ENCODE data around the gene ANKMY1.

The ANKMY1 gene

GRCh38 chr2:240435948-240436682 is 121.7 kb downstream of the ANKMY1 start:
- Histone ChIP-seq H3K27ac (ENCODE audit: low read length) (no peak overlapping the region), H3K9ac (ENCODE audit: low read length) (peak overlapping the region; percentile 27)

GRCh38 chr2:240435457-240435947 is 122.3 kb downstream of the ANKMY1 start, which contains the start of gene GPC1:
Gene GPC1 (plus strand): TSS chr2:240435663. CDS start chr2:240435919, 256 bp downstream.
- Histone ChIP-seq H3K27me3 (ENCODE audit: control insufficient read depth, insufficient read depth, low read length) (peaks cover 27% of the 10 kb centered on the region), H3K9me3 (ENCODE audit: control insufficient read depth, low read depth, low read length) (no peaks in the 10 kb centered on the region), H3K4me1 (ENCODE audit: control insufficient read depth, low read depth, low read length) (peaks cover 3% of the 10 kb centered on the region), H3K9ac (ENCODE audit: low read length) (peak within 1 kb of the TSS; percentile 36), H3K36me3 (ENCODE audit: control insufficient read depth, low read depth, low read length) (no peaks in the 10 kb centered on the region), H3K27ac (ENCODE audit: low read length) (no peak within 1 kb of the TSS), H3K4me3 (ENCODE audit: low read length) (peak within 1 kb of the TSS; percentile 78)

More at GRCh38 chr2:240435948-240436682, 121.7 kb downstream of the ANKMY1 start:
- no peaks in the 10 kb centered on the region for H3K36me3 ChIP-seq (ENCODE audit: control insufficient read depth, low read depth, low read length)
- peaks cover 27% of the 10 kb centered on the region for H3K27me3 ChIP-seq (ENCODE audit: control insufficient read depth, insufficient read depth, low read length)
- H3K4me1 ChIP-seq (ENCODE audit: control insufficient read depth, low read depth, low read length), result peaks cover 3% of the 10 kb centered on the region
- peak overlapping the region; percentile 55 for H3K4me3 ChIP-seq (ENCODE audit: low read length)
- no peaks in the 10 kb centered on the region for H3K9me3 ChIP-seq (ENCODE audit: control insufficient read depth, low read depth, low read length)

DNA sequence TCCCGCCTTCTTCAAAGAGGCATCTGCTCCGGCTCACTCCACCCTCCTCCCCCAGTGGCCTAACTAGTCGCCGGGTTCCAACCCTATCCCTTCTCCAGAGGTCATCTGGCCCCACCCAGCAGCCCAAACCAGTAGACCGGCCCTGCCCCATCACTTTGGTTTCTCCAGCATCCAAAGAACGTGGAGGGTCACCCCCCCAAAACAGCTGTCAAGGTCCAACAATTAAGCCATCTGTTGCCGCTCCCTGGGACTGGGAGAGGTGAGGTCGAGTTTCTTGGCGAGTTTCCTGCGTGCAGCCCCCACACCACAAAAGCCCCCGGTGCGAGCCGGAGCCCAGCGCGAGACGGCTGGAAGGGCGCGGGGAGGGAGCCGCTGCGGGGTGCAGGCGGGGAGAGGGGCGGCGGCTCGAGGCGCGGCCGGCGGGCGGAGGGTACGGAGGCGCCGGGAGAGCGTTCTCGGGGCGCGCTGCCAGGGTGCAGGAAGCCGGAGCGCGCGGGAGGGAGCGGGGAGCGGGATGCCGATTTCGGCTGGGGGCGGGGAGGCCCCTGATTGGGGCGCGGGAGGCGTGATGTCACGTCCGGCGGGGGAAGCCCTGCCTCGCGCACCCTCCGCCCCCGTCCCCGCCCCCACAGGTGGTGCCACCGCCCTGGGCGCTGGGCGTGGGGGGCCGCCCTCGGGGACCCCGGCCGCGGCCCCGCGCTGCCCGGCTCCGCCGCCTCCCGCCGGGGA is 122.9 kb downstream of the ANKMY1 start:
- Histone ChIP-seq H3K36me3 (ENCODE audit: control insufficient read depth, low read depth, low read length) (no peaks in the 10 kb centered on the region), H3K27me3 (ENCODE audit: control insufficient read depth, insufficient read depth, low read length) (peaks cover 27% of the 10 kb centered on the region), H3K4me3 (ENCODE audit: low read length) (peak overlapping the region; percentile 78), H3K27ac (ENCODE audit: low read length) (no peak overlapping the region), H3K9ac (ENCODE audit: low read length) (peak overlapping the region; percentile 36), H3K4me1 (ENCODE audit: control insufficient read depth, low read depth, low read length) (peaks cover 3% of the 10 kb centered on the region), H3K9me3 (ENCODE audit: control insufficient read depth, low read depth, low read length) (no peaks in the 10 kb centered on the region)

- Histone ChIP-seq H3K27me3 (ENCODE audit: control insufficient read depth, insufficient read depth, low read length) (peaks cover 27% of the 10 kb centered on the region), H3K36me3 (ENCODE audit: control insufficient read depth, low read depth, low read length) (no peaks in the 10 kb centered on the region), H3K4me1 (ENCODE audit: control insufficient read depth, low read depth, low read length) (peaks cover 3% of the 10 kb centered on the region), H3K9ac (ENCODE audit: low read length) (no peak overlapping the region), H3K27ac (ENCODE audit: low read length) (no peak overlapping the region), H3K9me3 (ENCODE audit: control insufficient read depth, low read depth, low read length) (no peaks in the 10 kb centered on the region), H3K4me3 (ENCODE audit: low read length) (peak overlapping the region; percentile 78)
These were observed 123.6 kb downstream of the ANKMY1 start for GRCh38 chr2:240433973-240434727.

GRCh38 chr2:240432820-240433801 is 124.7 kb downstream of the ANKMY1 start:
- no peak overlapping the region for H3K4me3 ChIP-seq (ENCODE audit: low read length)
- no peak overlapping the region for H3K9ac ChIP-seq (ENCODE audit: low read length)
- no peaks in the 10 kb centered on the region for H3K36me3 ChIP-seq (ENCODE audit: control insufficient read depth, low read depth, low read length)
- H3K27ac ChIP-seq (ENCODE audit: low read length), result no peak overlapping the region
- peaks cover 26% of the 10 kb centered on the region for H3K27me3 ChIP-seq (ENCODE audit: control insufficient read depth, insufficient read depth, low read length)
- H3K9me3 ChIP-seq (ENCODE audit: control insufficient read depth, low read depth, low read length), result no peaks in the 10 kb centered on the region
- H3K4me1 ChIP-seq (ENCODE audit: control insufficient read depth, low read depth, low read length), result peaks cover 3% of the 10 kb centered on the region

DNA sequence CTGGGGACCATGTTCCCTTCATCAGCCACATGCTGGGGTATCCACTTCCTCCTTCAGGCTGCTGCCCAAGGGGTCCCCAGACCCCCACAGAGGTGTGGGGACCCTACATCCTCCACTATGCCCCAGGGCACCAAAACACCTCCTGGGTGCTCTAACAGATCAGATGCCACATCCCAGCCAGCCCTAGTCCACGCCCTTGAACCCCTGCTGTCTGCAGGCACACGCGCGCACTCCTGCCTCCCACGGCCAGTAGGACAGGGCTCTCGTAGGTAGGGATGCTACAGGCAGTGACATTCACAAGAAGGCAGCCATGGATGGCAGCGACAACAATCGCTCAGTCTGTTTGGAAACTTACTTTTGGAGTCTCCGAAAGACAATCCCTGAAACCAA is 125.4 kb downstream of the ANKMY1 start:
- no peak overlapping the region for H3K9ac ChIP-seq (ENCODE audit: low read length)
- peaks cover 19% of the 10 kb centered on the region for H3K27me3 ChIP-seq (ENCODE audit: control insufficient read depth, insufficient read depth, low read length)
- H3K9me3 ChIP-seq (ENCODE audit: control insufficient read depth, low read depth, low read length), result no peaks in the 10 kb centered on the region
- no peaks in the 10 kb centered on the region for H3K36me3 ChIP-seq (ENCODE audit: control insufficient read depth, low read depth, low read length)
- no peak overlapping the region for H3K4me3 ChIP-seq (ENCODE audit: low read length)
- H3K27ac ChIP-seq (ENCODE audit: low read length), result no peak overlapping the region
- peaks cover 3% of the 10 kb centered on the region for H3K4me1 ChIP-seq (ENCODE audit: control insufficient read depth, low read depth, low read length)

DNA sequence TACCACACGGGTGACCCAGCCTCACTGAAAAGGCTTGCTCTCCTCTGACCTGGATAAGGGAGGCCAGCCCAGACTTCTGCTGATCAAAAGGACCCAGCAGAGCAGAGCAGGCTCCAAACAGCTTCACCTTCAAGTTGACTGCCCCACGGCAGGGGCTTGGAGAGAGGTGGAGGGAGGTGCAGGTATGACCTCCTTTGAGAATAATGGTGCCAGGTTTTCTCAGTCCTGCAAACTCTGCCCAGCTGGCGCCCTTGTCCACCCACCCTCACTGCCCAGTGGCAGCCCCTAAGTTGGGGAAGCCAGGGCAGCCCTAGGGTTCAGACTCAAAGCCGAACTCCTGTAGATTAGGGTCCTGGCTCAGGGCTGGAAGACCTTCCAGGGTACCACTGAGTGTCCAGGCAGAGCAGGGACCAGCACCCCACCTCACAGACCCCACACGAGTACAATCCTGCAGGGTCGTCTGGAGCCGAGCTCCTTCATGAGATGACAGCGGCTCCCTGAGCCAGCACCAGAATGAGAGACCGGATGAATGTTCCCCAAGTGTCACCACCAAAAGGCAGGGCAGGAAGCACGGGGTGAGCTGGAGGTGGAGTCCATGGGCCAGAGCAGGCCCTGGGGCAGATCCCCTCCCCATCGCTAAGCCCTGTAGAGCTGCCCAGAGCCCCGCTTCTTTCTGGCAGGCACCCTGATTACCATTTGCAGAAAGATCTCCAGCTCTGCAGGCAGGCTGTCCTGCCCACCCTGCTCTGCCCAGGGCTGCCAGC is 125.9 kb downstream of the ANKMY1 start:
- Histone ChIP-seq H3K9me3 (ENCODE audit: control insufficient read depth, low read depth, low read length) (no peaks in the 10 kb centered on the region), H3K9ac (ENCODE audit: low read length) (no peak overlapping the region), H3K27me3 (ENCODE audit: control insufficient read depth, insufficient read depth, low read length) (peaks cover 13% of the 10 kb centered on the region), H3K27ac (ENCODE audit: low read length) (no peak overlapping the region), H3K4me3 (ENCODE audit: low read length) (no peak overlapping the region), H3K4me1 (ENCODE audit: control insufficient read depth, low read depth, low read length) (peaks cover under 1% of the 10 kb centered on the region), H3K36me3 (ENCODE audit: control insufficient read depth, low read depth, low read length) (no peaks in the 10 kb centered on the region)

- Histone ChIP-seq H3K27me3 (ENCODE audit: control insufficient read depth, insufficient read depth, low read length) (peaks cover 7% of the 10 kb centered on the region), H3K9ac (ENCODE audit: low read length) (no peak overlapping the region)
These were observed 126.5 kb downstream of the ANKMY1 start for GRCh38 chr2:240431271-240431660.

GRCh38 chr2:240430595-240430994 is 127.2 kb downstream of the ANKMY1 start:
- H3K27me3 ChIP-seq (ENCODE audit: control insufficient read depth, insufficient read depth, low read length), result peaks cover 6% of the 10 kb centered on the region

More at GRCh38 chr2:240431271-240431660, 126.5 kb downstream of the ANKMY1 start:
- Histone ChIP-seq H3K27ac (ENCODE audit: low read length) (no peak overlapping the region), H3K4me3 (ENCODE audit: low read length) (no peak overlapping the region), H3K4me1 (ENCODE audit: control insufficient read depth, low read depth, low read length) (no peaks in the 10 kb centered on the region), H3K9me3 (ENCODE audit: control insufficient read depth, low read depth, low read length) (no peaks in the 10 kb centered on the region), H3K36me3 (ENCODE audit: control insufficient read depth, low read depth, low read length) (no peaks in the 10 kb centered on the region)

DNA sequence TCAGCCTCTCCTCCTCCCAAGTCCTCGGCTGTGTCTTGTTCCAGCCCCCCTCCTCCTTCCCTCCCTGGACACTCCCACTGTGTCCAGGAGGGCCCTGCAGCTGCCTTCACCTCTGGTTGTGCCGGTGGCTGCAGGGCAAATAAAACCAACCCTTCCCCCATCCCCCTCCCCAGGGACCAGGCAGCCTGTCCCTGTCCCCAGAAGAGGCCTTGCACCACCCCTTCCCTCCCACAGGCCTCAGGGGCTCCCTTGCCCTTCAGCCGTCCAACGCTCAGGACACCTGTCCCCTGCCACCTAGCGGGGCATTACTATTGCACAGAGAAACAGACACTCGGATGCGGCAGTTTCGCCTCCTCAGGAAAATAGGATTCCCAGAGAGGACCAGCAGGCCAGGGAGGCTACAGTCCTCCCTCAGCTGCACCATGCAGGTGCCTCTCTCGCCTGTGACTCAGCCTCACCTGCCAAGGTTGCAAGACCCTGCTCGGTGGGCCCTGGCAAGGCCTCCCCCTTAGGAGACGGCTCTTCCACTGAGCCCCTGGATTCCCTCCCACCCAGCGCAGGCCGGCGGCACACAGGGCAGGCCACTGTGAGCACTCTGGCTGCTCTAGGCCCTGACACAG is 127.8 kb downstream of the ANKMY1 start:
- no peak overlapping the region for H3K9ac ChIP-seq (ENCODE audit: low read length)
- H3K4me3 ChIP-seq (ENCODE audit: low read length), result no peak overlapping the region
- no peak overlapping the region for H3K27ac ChIP-seq (ENCODE audit: low read length)
- H3K9me3 ChIP-seq (ENCODE audit: control insufficient read depth, low read depth, low read length), result no peaks in the 10 kb centered on the region
- H3K27me3 ChIP-seq (ENCODE audit: control insufficient read depth, insufficient read depth, low read length), result peaks cover 6% of the 10 kb centered on the region
- H3K36me3 ChIP-seq (ENCODE audit: control insufficient read depth, low read depth, low read length), result no peaks in the 10 kb centered on the region
- no peaks in the 10 kb centered on the region for H3K4me1 ChIP-seq (ENCODE audit: control insufficient read depth, low read depth, low read length)

More at GRCh38 chr2:240430595-240430994, 127.2 kb downstream of the ANKMY1 start:
- Histone ChIP-seq H3K9ac (ENCODE audit: low read length) (no peak overlapping the region), H3K27ac (ENCODE audit: low read length) (no peak overlapping the region), H3K36me3 (ENCODE audit: control insufficient read depth, low read depth, low read length) (no peaks in the 10 kb centered on the region), H3K9me3 (ENCODE audit: control insufficient read depth, low read depth, low read length) (no peaks in the 10 kb centered on the region), H3K4me1 (ENCODE audit: control insufficient read depth, low read depth, low read length) (no peaks in the 10 kb centered on the region), H3K4me3 (ENCODE audit: low read length) (no peak overlapping the region)
